ENCODE data around the gene TRIM37.

DNA sequence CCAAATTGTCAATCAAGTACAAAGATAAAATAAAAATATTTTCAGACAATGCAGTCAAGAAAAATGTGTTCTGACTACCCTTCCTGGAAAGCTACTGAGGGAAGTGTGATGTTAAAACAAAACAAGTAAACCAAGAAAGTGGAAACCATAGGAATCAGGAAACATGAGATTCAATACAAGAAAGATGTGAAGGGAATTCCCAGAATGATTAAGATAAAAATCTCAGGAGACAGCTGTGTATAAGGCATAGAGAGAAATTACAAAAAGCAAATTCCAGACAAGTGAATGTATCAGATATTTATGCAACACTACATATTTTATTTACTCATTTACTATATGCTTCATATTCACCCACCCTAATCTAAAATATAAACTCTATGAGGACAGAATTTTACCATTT is 32.2 kb downstream of the TRIM37 start:
- TF ChIP-seq, protein P1, sequence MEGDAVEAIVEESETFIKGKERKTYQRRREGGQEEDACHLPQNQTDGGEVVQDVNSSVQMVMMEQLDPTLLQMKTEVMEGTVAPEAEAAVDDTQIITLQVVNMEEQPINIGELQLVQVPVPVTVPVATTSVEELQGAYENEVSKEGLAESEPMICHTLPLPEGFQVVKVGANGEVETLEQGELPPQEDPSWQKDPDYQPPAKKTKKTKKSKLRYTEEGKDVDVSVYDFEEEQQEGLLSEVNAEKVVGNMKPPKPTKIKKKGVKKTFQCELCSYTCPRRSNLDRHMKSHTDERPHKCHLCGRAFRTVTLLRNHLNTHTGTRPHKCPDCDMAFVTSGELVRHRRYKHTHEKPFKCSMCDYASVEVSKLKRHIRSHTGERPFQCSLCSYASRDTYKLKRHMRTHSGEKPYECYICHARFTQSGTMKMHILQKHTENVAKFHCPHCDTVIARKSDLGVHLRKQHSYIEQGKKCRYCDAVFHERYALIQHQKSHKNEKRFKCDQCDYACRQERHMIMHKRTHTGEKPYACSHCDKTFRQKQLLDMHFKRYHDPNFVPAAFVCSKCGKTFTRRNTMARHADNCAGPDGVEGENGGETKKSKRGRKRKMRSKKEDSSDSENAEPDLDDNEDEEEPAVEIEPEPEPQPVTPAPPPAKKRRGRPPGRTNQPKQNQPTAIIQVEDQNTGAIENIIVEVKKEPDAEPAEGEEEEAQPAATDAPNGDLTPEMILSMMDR (IDR thresholded peaks at IDR 0.05): no peak
- TF ChIP-seq, protein P2, sequence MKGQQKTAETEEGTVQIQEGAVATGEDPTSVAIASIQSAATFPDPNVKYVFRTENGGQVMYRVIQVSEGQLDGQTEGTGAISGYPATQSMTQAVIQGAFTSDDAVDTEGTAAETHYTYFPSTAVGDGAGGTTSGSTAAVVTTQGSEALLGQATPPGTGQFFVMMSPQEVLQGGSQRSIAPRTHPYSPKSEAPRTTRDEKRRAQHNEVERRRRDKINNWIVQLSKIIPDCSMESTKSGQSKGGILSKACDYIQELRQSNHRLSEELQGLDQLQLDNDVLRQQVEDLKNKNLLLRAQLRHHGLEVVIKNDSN (CRISPR knock-in tag; IDR thresholded peaks at IDR 0.05): no peak
- no peak for TF ChIP-seq GABPB1 (CRISPR knock-in tag; IDR thresholded peaks at IDR 0.05)
- TF ChIP-seq, protein P3, sequence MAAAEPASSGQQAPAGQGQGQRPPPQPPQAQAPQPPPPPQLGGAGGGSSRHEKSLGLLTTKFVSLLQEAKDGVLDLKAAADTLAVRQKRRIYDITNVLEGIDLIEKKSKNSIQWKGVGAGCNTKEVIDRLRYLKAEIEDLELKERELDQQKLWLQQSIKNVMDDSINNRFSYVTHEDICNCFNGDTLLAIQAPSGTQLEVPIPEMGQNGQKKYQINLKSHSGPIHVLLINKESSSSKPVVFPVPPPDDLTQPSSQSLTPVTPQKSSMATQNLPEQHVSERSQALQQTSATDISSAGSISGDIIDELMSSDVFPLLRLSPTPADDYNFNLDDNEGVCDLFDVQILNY (CRISPR knock-in tag; IDR thresholded peaks at IDR 0.05): no peak
- TF ChIP-seq, protein P4, sequence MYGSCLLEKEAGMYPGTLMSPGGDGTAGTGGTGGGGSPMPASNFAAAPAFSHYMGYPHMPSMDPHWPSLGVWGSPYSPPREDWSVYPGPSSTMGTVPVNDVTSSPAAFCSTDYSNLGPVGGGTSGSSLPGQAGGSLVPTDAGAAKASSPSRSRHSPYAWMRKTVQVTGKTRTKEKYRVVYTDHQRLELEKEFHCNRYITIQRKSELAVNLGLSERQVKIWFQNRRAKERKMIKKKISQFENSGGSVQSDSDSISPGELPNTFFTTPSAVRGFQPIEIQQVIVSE (CRISPR knock-in tag; IDR thresholded peaks at IDR 0.05; ENCODE audit: borderline replicate concordance): no peak
- TF ChIP-seq, protein P5, sequence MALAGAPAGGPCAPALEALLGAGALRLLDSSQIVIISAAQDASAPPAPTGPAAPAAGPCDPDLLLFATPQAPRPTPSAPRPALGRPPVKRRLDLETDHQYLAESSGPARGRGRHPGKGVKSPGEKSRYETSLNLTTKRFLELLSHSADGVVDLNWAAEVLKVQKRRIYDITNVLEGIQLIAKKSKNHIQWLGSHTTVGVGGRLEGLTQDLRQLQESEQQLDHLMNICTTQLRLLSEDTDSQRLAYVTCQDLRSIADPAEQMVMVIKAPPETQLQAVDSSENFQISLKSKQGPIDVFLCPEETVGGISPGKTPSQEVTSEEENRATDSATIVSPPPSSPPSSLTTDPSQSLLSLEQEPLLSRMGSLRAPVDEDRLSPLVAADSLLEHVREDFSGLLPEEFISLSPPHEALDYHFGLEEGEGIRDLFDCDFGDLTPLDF (CRISPR knock-in tag; IDR thresholded peaks at IDR 0.05): no peak
- TF ChIP-seq, protein P6, sequence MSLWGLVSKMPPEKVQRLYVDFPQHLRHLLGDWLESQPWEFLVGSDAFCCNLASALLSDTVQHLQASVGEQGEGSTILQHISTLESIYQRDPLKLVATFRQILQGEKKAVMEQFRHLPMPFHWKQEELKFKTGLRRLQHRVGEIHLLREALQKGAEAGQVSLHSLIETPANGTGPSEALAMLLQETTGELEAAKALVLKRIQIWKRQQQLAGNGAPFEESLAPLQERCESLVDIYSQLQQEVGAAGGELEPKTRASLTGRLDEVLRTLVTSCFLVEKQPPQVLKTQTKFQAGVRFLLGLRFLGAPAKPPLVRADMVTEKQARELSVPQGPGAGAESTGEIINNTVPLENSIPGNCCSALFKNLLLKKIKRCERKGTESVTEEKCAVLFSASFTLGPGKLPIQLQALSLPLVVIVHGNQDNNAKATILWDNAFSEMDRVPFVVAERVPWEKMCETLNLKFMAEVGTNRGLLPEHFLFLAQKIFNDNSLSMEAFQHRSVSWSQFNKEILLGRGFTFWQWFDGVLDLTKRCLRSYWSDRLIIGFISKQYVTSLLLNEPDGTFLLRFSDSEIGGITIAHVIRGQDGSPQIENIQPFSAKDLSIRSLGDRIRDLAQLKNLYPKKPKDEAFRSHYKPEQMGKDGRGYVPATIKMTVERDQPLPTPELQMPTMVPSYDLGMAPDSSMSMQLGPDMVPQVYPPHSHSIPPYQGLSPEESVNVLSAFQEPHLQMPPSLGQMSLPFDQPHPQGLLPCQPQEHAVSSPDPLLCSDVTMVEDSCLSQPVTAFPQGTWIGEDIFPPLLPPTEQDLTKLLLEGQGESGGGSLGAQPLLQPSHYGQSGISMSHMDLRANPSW (CRISPR knock-in tag; conservative IDR thresholded peaks at IDR 0.05; ENCODE audit: low read depth): no peak
- no peak for TF ChIP-seq SMAD4 (CRISPR knock-in tag; IDR thresholded peaks at IDR 0.05)
- no peak for TF ChIP-seq ZNF138 (CRISPR knock-in tag; conservative IDR thresholded peaks at IDR 0.05)
- TF ChIP-seq, protein P7, sequence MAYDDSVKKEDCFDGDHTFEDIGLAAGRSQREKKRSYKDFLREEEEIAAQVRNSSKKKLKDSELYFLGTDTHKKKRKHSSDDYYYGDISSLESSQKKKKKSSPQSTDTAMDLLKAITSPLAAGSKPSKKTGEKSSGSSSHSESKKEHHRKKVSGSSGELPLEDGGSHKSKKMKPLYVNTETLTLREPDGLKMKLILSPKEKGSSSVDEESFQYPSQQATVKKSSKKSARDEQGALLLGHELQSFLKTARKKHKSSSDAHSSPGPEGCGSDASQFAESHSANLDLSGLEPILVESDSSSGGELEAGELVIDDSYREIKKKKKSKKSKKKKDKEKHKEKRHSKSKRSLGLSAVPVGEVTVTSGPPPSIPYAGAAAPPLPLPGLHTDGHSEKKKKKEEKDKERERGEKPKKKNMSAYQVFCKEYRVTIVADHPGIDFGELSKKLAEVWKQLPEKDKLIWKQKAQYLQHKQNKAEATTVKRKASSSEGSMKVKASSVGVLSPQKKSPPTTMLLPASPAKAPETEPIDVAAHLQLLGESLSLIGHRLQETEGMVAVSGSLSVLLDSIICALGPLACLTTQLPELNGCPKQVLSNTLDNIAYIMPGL (CRISPR knock-in tag; IDR thresholded peaks at IDR 0.05): no peak

Measured in WTC11 (cell line).